ENCODE measurements around the gene TNFAIP8L1.
"Not testable (repeated sequence)": the region's sequence is repeated elsewhere in the genome, so short reads cannot be mapped to it uniquely, and the experiment has no call there.

The TNFAIP8L1 gene

DNA sequence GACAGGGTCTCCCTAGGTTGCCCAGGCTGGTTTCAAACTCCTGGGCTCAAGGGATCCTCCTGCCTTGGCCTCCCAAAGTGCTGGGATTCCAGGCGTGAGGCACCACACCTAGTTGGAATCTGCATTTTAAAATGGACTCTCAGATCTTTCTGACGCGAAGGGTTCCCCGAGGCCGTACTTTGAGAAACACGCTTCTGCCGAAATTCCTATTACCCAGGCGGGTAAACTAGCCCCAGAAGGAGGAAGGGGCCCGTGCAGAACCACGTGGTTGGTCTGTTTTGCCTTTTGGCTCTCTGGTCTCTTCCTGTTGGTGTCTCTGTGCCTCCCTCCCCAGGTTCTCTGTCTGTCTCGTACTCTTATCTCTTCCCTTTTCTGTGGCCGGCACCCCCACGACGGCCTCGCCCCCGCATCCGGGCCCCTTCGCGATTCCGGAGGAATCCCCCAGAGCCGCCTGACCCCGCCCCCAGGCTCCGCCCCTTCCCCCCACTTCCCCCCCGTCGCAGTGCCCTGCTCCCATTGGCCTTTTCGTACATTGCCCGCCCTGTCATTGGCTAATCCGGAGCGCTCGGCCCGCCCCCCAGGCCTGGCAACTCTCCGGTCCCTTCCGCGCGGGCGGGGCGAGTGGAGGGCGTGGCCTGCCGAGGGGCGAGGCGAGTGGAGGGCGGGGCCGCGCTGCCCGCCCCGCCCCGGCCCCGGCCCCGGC, at the start of gene TNFAIP8L1:
TNFAIP8L1 (plus strand) TSS at position 689 of the 703 bp plus-strand sequence. CDS start 12,354 bp downstream, outside the sequence.
- DNase-seq = peak; percentile 98 to 99

DNA sequence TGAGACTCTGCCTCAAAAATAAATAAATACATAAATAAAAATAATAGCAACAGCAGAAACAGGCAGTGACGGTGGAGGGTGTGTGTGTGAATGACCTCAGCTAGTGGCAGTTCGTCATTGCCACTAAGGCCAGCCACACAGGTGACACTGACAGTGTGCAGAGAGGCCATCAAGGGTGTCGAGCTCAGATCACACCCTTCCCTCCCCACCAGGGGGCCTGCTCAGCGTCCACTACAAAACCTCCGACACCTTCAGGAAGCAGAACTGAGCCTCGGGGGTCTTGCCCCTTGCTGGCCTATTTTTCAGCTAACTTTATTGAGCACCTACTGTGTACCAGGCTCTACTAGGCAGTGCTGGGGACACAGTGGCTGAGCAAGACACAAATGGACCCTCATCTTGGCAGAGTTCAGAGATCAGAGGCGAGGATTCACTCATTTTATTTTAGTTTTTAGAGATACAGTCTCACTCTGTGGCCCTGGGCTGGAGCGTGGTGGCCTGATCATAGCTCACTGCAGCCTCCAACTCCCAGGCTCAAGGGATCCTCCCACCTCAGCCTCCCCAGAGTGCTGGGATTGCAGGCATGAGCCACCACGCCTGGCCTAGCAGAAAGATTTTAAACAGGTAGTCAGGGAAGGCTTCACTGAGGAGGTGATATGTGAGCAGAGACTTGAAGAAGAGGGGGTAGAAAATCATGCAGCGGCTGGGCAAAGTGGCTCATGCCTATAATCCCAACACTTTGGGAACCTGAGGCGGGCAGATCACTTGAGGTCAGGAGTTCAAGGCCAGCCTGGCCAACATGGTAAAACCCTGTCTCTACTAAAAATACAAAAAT, 49.5 kb upstream of the TNFAIP8L1 start:
- peak in 1 of 2 donors; percentile 26 for DNase-seq

GRCh38 chr19:4590559-4590958, 48.8 kb upstream of the TNFAIP8L1 start:
- no peak for DNase-seq

DNA sequence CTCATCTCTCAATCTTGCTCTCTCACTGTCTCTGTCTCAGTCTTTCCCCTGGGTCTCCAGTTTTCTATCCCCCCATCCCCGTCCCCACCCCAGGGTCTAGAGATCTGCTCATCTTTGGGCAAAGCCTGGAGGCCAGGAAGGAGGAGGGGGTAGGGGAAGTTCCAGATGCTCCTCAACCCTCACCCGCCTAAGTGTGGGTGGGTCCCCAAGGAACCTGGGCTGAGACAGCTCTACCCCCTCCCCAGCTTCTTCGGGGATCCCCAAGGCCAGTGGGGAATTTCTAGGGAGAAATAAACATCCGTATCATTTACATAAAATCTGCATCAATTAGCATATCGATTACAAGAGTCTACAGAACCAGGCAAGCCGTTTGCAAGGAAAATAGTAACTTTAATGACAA, 48.0 kb upstream of the TNFAIP8L1 start:
- DNase-seq = no peak

DNA sequence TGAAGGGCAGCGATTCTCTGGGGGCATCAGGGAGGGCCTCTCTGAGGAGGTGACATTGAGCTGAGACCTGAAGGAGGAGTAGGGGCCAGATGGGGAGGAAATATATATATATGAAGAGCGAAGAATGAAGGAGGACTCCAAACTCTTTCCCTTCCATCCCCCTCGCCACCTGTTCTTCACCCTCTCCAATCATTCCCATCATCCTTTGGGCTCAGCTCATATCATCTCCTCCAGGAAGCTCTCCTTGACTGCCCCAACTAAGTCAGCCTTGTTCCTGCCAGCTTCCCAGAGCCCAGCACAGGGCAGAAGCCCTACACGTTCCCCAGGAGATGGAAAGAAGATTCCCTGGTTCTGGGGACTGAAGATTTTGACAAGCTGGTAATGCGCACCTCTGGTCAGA, 46.9 kb upstream of the TNFAIP8L1 start:
- no peak for DNase-seq

DNA sequence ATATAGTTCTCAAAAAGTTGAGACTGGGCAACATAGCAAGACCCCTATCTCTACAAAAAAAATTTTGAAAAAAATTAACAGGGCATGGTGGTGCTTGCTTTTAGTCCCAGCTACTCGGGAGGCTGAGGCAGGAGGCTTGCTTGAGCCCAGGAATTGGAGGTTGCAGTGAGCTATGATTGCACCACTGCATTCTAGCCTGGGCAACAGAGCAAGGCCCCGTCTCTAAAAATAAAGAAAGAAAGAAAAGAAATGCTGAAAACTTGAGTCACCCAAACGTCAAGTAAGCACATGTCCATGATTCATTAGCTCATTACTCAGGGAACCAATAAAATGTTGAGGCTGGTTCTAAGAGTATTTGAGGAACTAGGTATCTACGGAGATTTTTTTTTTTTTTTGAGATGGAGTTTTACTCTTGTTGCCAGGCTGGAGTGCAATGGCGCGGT, 45.9 kb upstream of the TNFAIP8L1 start:
- peak in 1 of 2 donors; percentile 26 for DNase-seq

- DNase-seq = no peak
These were observed 45.1 kb upstream of the TNFAIP8L1 start for GRCh38 chr19:4594201-4594600.

- not testable (repeated sequence) for DNase-seq
These were observed 44.2 kb upstream of the TNFAIP8L1 start for GRCh38 chr19:4595158-4595557.

- DNase-seq = no peak
These were observed 43.0 kb upstream of the TNFAIP8L1 start for GRCh38 chr19:4596033-4596904.

DNA sequence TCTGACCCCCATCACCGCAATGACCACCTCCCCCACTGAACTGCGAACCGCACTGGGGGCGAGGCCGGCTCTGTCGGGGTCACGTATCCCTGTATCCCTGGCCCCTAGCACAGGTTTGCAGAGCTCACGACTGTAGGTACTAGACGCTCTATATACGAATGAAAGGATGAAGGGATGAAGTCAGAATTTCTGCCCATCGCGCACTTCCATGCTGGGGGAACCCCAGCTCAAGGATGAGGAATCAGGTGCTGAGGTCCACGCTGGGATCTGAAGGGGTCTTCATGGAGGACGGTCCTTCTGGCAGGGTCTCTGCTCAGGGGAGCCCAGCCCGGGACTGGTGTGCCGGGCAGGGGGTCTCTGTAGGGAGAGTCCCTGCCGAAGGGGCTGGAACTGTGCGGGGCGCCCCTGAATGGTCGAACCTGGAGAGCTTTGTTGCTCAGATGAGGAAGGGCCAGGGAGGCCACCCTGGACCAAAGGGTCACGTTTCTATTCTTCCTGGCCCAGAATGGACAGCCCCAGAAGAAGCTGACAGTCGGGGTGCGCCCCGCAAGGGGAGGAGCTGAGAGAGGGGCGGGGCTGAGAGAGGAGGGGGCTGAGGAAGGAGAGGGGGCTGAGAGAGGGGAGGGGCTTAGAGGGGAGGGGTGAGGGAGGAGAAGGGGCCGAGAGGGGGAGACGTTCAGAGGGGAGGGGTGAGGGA, 41.9 kb upstream of the TNFAIP8L1 start:
- peak in 1 of 2 donors; percentile 52 for DNase-seq

- peak; percentile 47 to 67 for DNase-seq
These were observed 41.2 kb upstream of the TNFAIP8L1 start for GRCh38 chr19:4597975-4598671.

DNA sequence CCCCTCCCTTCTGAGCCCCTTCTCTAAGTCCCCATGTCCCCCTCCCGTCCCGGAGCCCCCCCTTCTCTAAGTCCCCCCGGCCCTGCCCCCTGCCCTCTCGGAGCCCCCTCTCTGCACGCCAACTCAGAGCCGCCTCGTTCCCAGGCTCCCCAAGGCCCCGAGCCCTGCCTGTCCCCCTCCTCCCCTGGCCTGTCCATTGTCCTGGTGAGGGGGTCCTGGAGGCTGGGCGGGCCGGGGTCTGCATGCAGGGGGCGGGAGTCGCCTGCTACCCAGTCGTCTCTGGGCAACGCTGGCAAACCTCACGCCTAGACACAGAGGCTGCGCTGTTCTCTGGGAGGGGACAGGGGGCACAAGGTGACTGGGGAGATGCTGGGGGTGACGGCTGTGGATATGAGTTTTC, 40.6 kb upstream of the TNFAIP8L1 start:
- DNase-seq = no peak

GRCh38 chr19:4600082-4600481, 39.2 kb upstream of the TNFAIP8L1 start:
- no peak for DNase-seq

DNA sequence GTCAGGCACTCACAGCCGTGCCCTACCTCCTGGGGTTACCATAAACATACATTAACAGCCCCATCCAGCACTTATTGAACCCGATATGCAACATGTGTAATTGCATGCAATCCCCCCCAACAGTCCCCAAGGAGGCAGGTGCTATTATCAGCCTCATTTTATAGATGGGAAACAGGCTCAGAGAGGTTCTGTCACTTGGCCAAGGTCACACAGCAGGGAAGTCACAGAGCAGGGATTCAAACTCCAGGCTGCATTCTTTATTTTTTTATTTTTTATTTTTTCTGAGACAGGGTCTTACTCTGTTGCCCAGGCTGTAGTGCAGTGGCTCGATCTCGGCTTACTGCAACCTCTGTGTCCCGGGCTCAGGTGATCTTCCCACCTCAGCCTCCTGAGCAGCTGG, 38.4 kb upstream of the TNFAIP8L1 start:
- no peak for DNase-seq

- no peak for DNase-seq
These were observed 37.0 kb upstream of the TNFAIP8L1 start for GRCh38 chr19:4602173-4602788.

GRCh38 chr19:4602915-4603314, 36.4 kb upstream of the TNFAIP8L1 start:
- DNase-seq = no peak

DNA sequence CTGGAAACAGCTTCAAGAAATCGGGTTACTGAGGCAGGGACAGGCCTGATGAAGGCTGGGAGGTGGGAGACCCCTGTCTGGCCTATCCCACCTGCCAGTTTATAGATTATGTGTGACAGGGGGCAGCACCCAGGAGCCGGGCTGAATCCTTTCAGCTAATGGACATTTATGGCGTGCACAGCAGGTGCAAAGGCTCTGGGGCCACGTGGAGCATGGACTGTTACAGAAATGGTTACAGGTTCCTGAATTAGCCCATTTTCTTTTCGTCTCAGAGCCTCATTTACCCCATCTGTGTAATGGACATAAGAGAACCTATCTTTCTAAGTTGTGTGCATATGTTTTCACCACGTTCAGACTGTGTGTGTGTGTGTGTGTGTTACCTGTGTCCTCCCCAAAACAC, 34.4 kb upstream of the TNFAIP8L1 start:
- no peak for DNase-seq

DNA sequence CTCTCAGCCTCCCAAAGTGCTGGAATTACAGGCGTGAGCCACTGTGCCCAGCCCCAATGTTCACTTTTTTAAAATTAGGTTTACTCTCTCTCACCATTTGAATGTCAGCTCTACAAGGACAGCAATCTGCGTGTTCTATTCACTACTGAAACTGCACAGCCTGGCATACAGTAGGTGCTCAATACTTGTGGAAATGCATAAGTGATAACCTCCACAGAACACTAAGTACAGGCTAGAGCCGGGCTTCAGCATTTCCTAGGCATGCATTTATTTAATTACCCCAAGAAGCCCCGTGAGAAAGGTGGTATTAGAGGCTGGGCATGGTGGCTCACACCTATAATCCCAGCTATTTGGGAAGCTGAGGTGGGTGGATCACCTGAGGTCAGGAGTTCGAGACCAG, 33.1 kb upstream of the TNFAIP8L1 start:
- no peak for DNase-seq

- DNase-seq = no peak
These were observed 32.2 kb upstream of the TNFAIP8L1 start for GRCh38 chr19:4606921-4607678.

GRCh38 chr19:4609878-4610511, 29.3 kb upstream of the TNFAIP8L1 start:
- no peak for DNase-seq

Data from CD4-positive, alpha-beta T cell treated with Interleukin-4 for 1 hour (primary cell).